ENCODE results near the gene PRELID3B.
A peak's percentile ranks its signal among the peaks of the same experiment; 100 is the strongest.

Gene PRELID3B

GRCh38 chr20:59008715-59009336 lies 33.8 kb downstream of the PRELID3B start:
- DNase-seq (ENCODE audit: low spot score): no peak

GRCh38 chr20:59007665-59008511 lies 34.7 kb downstream of the PRELID3B start:
- no peak for DNase-seq (ENCODE audit: low spot score)

- no peak for DNase-seq (ENCODE audit: low spot score)
Measured at GRCh38 chr20:59006864-59007664, 35.5 kb downstream of the PRELID3B start, which contains the start of gene CTSZ. Gene CTSZ, minus strand, starts transcription at chr20:59007254. Its CDS starts 126 bp downstream, at chr20:59007128.

- no peak for DNase-seq (ENCODE audit: low spot score)
Measured at GRCh38 chr20:59006167-59006863, 36.3 kb downstream of the PRELID3B start.

GRCh38 chr20:59005523-59006166 lies 36.9 kb downstream of the PRELID3B start:
- no peak for DNase-seq (ENCODE audit: low spot score)

GRCh38 chr20:59004763-59005522 lies 37.6 kb downstream of the PRELID3B start:
- DNase-seq (ENCODE audit: low spot score): peak; percentile 34

GRCh38 chr20:59004493-59004762 lies 38.2 kb downstream of the PRELID3B start:
- DNase-seq (ENCODE audit: low spot score): no peak

GRCh38 chr20:59003836-59004492 lies 38.6 kb downstream of the PRELID3B start:
- no peak for DNase-seq (ENCODE audit: low spot score)

- no peak for DNase-seq (ENCODE audit: low spot score)
Measured at GRCh38 chr20:59002874-59003399, 39.6 kb downstream of the PRELID3B start.

GRCh38 chr20:59002388-59002787 lies 40.2 kb downstream of the PRELID3B start:
- DNase-seq (ENCODE audit: low spot score): no peak

- no peak for DNase-seq (ENCODE audit: low spot score)
Measured at GRCh38 chr20:59001449-59002171, 41.0 kb downstream of the PRELID3B start.

GRCh38 chr20:59001068-59001448 lies 41.5 kb downstream of the PRELID3B start:
- DNase-seq (ENCODE audit: low spot score): no peak

- no peak for DNase-seq (ENCODE audit: low spot score)
Measured at GRCh38 chr20:59000326-59000725, 42.3 kb downstream of the PRELID3B start.

GRCh38 chr20:58998656-58999055 lies 43.9 kb downstream of the PRELID3B start:
- DNase-seq (ENCODE audit: low spot score): no peak

GRCh38 chr20:58997141-58997770 lies 45.3 kb downstream of the PRELID3B start:
- DNase-seq (ENCODE audit: low spot score): no peak

- DNase-seq (ENCODE audit: low spot score): no peak
Measured at GRCh38 chr20:58996226-58996611, 46.4 kb downstream of the PRELID3B start.

- DNase-seq (ENCODE audit: low spot score): no peak
Measured at GRCh38 chr20:58995461-58996225, 46.9 kb downstream of the PRELID3B start.

Data from putamen (tissue), 1 donor.